ENCODE data around the gene FOXO6. TPM values are rescaled to one million over a fixed set of nuclear protein-coding genes. Genes with fewer than 3 reads are reported as not detected.

The FOXO6 gene
- total RNA-seq, 8 experiments from 2014 or later: 0.36 to 3.6 (median 1.3) TPM

Other genes starting within 250 kb of the FOXO6 start
- 10 to 100 TPM in 7 of 8 experiments, 1 to 10 TPM in 1; 8.8 to 40.9 (median 30.1) TPM for gene SCMH1, start 119.1 kb upstream of the FOXO6 start, total RNA-seq
- under 1 TPM in 6 of 8 experiments, not detected in 2; 0.23 to 0.81 (median 0.53) TPM for gene EDN2, start 123.2 kb downstream of the FOXO6 start, total RNA-seq